Ovary (tissue), 9 donors: Measurements from ENCODE around the gene SKIDA1. TPM values are rescaled to one million over a fixed set of nuclear protein-coding genes. Genes with fewer than 3 reads are reported as not detected.
A peak's percentile ranks its signal among the peaks of the same experiment; 100 is the strongest.

ENCODE experiments used
- DNase-seq, 5 donors: peaks; one replicate each; pipeline ENCODE4 v3.0.0-alpha.2; 2019 to 2020
- H3K27ac ChIP-seq, 2 donors: fragments of 200-600 bp; one replicate each; pipeline versions ENCODE4 v1.5.1 to v1.8.0; 2019 to 2022
- H3K27me3 ChIP-seq: fragments of 200-600 bp; one replicate; pipeline ENCODE4 v1.8.0; 2022
- H3K36me3 ChIP-seq: fragments of 200-600 bp; sonication (generic); one replicate; pipeline ENCODE4 v1.5.1; 2019
- H3K4me1 ChIP-seq: one replicate; pipeline ENCODE4 v1.8.1; 2013; ENCODE audit warnings: mild to moderate bottlenecking, moderate library complexity; ENCODE audit not compliant: insufficient read depth
- H3K4me3 ChIP-seq: fragments of 200-600 bp; sonication (generic); one replicate; pipeline ENCODE4 v1.5.1; 2017
- H3K9me3 ChIP-seq, 2 donors: fragments of 200-600 bp in 1 of 2; sonication (generic) in 1 of 2; one replicate each; pipeline versions ENCODE4 v1.5.1 to v1.8.1; 2013 to 2019; ENCODE audit warnings: mild to moderate bottlenecking in 1 of 2, moderate library complexity in 1 of 2
- CTCF ChIP-seq, 3 donors: fragments of 450-650 bp in 2 of 3; fragments of 200-600 bp in 1 of 3; IDR thresholded peaks; one replicate each; pipeline versions ENCODE4 v1.5.1 to v1.8.0; 2016 to 2022; ENCODE audit warnings: antibody characterized with exemption in 3 of 3, mild to moderate bottlenecking in 1 of 3
- EP300 ChIP-seq: sonication (generic); formaldehyde crosslinking; IDR thresholded peaks from one replicate; pipeline ENCODE4 v1.6.1; 2017; ENCODE audit warnings: antibody characterized with exemption
- POLR2A ChIP-seq: fragments of 450-650 bp; IDR thresholded peaks from one replicate; pipeline ENCODE4 v1.6.1; 2017; ENCODE audit warnings: antibody characterized with exemption, mild to moderate bottlenecking, moderate library complexity
- WGBS, 3 donors: extraction: QIAGEN DNeasy Blood & Tissue Kit in 1 of 3; methylation state at CpG; one replicate each; pipeline versions ENCODE4 v1.1.5 to v1.1.7; 2013 to 2017; 5-methylcytosine and 5-hydroxymethylcytosine counted together
- intact Hi-C, 4 donors: fragments of 100-400 bp; cut with DNase I; formaldehyde crosslinking; loops; one replicate each; pipeline versions ENCODE4 v1.11.0 to v1.15.1; 2022 to 2023
- polyA plus RNA-seq, 2 donors: library from polyadenylated mRNA; stranded (reverse); fragments of 200-250 nt in 1 of 2; fragments of 350-450 nt in 1 of 2; fragmentation: Illumina TruSeq in 1 of 2; extraction: RNeasy Lipid Tissue Mini Kit (QIAGEN cat#74804) in 1 of 2; gene quantifications; one replicate each; pipeline ENCODE4 v1.2.3, GENCODE V29; 2013 to 2014
- total RNA-seq, 7 donors: library from RNA; depleted of rRNA in 2 of 7; stranded (reverse); fragments of >200 nt in 2 of 7; fragmentation: NEBNext Ultra II Directional in 3 of 7; extraction: Animal tissue kit (Norgen Biotek cat#: 25700) in 3 of 7; gene quantifications; one replicate each; pipeline versions ENCODE4 v1.1.0 to v1.2.4, GENCODE V29; 2016 to 2023
- donor health status: DM: no; HTN: no; CAD: no; lungs with moderate emphysema.
- donor health status: DM: no; HTN: no; CAD: no.
- donor health status: Bipolar disorder and iron deficiency.
- donor health status: DM: yes; HTN: yes; CAD: no.
- donor health status: DM: no; HTN: no; CAD: no.
- donor health status: DM: yes; HTN: yes; CAD: no.

Gene SKIDA1
- total and polyA plus RNA-seq, 9 donors, result 1.1 to 4.2 (median 3.1) TPM

- peak in 4 of 5 donors; percentile 24 to 59 (median 48) for DNase-seq
- Histone ChIP-seq H3K9me3 (no peaks in the 10 kb centered on the region), H3K27me3 (no peaks in the 10 kb centered on the region), H3K27ac (no peak overlapping the region), H3K4me3 (no peak overlapping the region), H3K4me1 (no peaks in the 10 kb centered on the region), H3K36me3 (no peaks in the 10 kb centered on the region)
- no peak for TF ChIP-seq POLR2A
- no peak for TF ChIP-seq EP300
- TF ChIP-seq CTCF (IDR thresholded peaks at IDR 0.05), result no peak
- 77 to 82% (median 81%) methylated on average over 72 of the region's 72 CpGs for WGBS, 3 donors
- intact Hi-C loops, result loop anchor here (5.0 to 10.0 kb wide), 9 partner anchors 32 to 1495 kb away; partner anchors contain the start of genes BMI1 (in 1 of the 4) and MLLT10 (in 1 of the 4)
Measured at GRCh38 chr10:21499701-21500577, 25.5 kb downstream of the SKIDA1 start.

GRCh38 chr10:21498986-21499385 is 26.5 kb downstream of the SKIDA1 start:
- H3K9me3 ChIP-seq, result no peaks in the 10 kb centered on the region
- no peaks in the 10 kb centered on the region for H3K4me1 ChIP-seq
- no peak for TF ChIP-seq CTCF (IDR thresholded peaks at IDR 0.05)
- no peak for TF ChIP-seq EP300
- TF ChIP-seq POLR2A, result no peak
- H3K4me3 ChIP-seq, result no peak overlapping the region
- intact Hi-C loops, result loop anchor here (5.0 to 10.0 kb wide), 8 partner anchors 33 to 1494 kb away; partner anchors contain the start of gene MLLT10 (in 1 of the 4)
- no peak for DNase-seq
- no peaks in the 10 kb centered on the region for H3K36me3 ChIP-seq
- no peaks in the 10 kb centered on the region for H3K27me3 ChIP-seq
- no peak overlapping the region for H3K27ac ChIP-seq
- 93 to 97% (median 94%) methylated on average over 8 of the region's 8 CpGs for WGBS, 3 donors

- Histone ChIP-seq H3K4me1 (no peaks in the 10 kb centered on the region), H3K9me3 (no peaks in the 10 kb centered on the region), H3K27me3 (no peaks in the 10 kb centered on the region), H3K36me3 (no peaks in the 10 kb centered on the region), H3K27ac (no peak overlapping the region), H3K4me3 (no peak overlapping the region)
- intact Hi-C loops, result loop anchor here (5.0 to 10.0 kb wide), 8 partner anchors 34 to 1494 kb away; partner anchors contain the start of gene MLLT10 (in 1 of the 4)
- 77 to 86% (median 84%) methylated on average over 2 of the region's 2 CpGs for WGBS, 3 donors
- TF ChIP-seq CTCF (IDR thresholded peaks at IDR 0.05) (no peak), EP300 (no peak), POLR2A (no peak)
- no peak for DNase-seq
Measured at GRCh38 chr10:21498377-21498776, 27.1 kb downstream of the SKIDA1 start.

- WGBS, 3 donors, result 2 to 4% (median 2%) methylated on average over 25 to 37 of the region's 37 CpGs
- Histone ChIP-seq H3K36me3 (no peaks in the 10 kb centered on the region), H3K27ac (peak overlapping the region in 1 of 2 donors; percentile 70), H3K4me1 (no peaks in the 10 kb centered on the region), H3K9me3 (no peaks in the 10 kb centered on the region), H3K4me3 (peak overlapping the region; percentile 66), H3K27me3 (no peaks in the 10 kb centered on the region)
- intact Hi-C loops, result loop anchor here (5.0 to 10.0 kb wide), 8 partner anchors 35 to 1492 kb away; partner anchors contain the start of gene MLLT10 (in 1 of the 4)
- peak; percentile 83 to 93 (median 90) for DNase-seq
- TF ChIP-seq CTCF (IDR thresholded peaks at IDR 0.05) (no peak), POLR2A (no peak), EP300 (no peak)
Measured at GRCh38 chr10:21497177-21497807, 28.2 kb downstream of the SKIDA1 start.
